Activated CD8-positive, alpha-beta memory T cell treated with anti-CD3 and anti-CD28 coated beads for 1 hour (primary cell): ENCODE results near the gene GARS1.

Source experiments
- DNase-seq, 2 donors: peaks; one replicate each; pipeline ENCODE4 v3.0.0-alpha.2; 2020; ENCODE audit warnings: low read depth in 1 of 2; ENCODE audit errors: extremely low read depth in 1 of 2

GARS1 gene

DNA sequence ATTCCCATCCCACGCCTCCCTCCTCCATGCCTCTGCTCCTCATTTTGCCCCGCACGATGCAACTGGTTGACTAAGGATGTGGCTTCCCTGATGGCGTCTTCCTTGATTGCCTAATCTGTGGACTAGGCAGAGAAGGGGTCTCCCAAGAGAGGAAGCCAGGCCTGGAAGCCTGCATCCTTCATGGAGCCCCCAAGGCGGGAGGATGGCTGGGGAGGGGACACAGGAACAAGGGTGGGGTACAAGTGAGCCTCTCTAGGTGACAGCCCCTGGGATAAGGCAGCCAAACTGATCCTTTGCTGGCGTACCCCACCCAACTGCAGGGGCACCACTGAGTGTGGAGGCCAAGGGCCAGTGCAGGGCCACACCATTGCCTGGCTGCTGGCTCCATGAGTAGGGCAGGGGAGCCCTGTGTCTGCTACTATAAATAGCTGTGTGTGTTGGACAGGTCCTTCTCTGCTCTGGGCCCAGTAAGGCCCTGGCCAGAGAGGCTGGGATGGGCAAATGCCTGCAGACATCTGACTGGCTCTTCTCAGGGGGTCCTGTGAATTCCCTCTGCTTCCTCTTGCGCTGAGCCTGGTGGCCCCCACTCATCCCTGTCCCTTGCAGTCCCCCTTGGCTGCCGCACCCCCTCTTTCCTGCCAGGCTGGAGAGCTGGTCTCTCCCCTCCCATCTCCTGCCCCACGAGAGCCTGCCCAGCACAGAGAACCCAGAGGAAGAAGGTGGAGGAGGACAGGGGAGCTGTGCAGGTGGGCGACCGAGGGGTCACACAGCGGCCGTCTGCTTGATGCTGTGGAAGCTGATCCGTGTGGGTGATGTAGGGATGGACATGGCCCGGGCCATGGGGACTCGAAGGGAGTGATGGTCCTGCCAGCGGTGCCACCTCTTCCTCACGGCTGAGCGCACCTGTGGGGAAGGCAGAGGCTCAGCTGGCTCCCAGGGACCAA lies 58.3 kb downstream of the GARS1 start:
- DNase-seq = no peak

DNA sequence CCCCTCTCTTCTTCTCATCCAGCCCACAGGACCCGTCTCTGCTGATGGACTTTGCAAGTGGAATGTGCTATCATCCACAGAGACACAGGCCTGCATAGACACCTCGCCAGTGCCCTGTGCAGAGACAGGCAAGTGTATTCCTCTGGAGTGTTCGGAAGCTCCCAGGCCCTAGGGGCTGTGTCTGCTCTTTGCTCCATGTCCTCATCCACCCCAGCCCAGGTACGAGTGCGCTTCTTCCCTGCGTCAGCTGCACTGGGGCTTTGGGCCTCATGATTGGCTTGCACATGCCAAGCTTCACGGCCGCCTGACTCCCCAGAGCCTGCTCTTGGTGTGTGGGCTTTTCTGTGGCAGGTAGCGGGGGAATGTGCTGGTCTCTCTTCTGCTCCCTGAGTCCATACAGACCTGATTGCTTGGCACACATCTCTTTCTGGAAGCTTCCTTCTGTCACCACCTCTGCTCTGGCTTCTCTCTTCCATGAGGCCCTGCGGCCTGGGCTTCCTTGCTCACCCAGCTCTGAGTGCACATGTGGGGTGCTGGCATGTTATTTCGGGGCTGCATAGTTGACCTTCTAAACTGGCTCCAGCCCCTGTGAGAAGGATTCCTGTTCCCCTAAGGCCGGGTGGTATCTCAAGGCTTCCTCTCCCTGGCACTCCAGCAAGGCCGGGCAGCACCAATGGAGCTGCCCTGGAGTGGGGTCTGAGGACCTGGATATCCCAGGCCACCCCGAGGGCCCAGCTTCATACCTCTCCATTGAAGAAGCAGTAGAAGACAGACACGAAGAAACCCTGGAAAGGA lies 59.8 kb downstream of the GARS1 start:
- no peak for DNase-seq

DNA sequence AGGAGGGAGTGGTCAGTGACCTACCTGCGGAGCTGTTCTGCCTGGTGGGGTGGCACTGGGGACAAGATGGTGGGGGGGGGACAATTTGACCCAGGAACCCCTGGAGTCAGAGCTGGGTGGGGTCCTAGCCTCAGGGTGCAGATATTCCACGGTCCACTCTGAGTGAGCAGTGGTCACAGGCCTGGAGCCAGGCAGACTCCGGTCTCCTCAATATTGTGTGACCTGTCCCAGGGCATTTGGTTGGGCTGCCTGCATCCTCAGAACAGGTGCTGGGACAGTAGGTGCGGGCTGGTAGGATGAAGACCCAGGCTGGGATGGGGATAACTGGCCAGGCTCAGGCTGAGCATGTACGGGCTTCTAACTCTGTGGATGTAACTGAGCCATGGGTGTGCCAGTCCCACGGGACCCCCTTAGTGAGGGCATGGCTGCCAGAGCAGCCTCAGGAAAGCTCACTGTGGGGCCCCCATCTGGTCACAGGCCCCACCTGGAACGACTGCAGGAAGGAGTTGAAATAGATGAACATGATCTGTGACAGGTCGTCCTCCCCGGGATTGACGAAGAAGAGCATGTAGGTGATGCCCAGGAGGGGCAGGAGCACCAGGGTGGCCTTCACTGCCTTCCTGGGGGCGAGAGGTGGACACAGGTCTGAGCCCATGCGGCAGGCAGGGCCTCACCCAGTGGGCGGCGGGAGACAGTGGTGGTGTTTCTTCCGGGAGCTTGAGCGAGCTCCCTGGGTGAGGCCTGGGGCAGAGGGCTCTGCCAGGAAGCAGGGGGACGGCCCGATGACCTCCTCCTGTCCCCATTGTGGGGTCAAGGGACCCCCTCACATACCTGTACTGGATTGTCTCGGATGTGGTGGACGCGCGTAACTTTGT lies 60.7 kb downstream of the GARS1 start:
- no peak for DNase-seq

DNA sequence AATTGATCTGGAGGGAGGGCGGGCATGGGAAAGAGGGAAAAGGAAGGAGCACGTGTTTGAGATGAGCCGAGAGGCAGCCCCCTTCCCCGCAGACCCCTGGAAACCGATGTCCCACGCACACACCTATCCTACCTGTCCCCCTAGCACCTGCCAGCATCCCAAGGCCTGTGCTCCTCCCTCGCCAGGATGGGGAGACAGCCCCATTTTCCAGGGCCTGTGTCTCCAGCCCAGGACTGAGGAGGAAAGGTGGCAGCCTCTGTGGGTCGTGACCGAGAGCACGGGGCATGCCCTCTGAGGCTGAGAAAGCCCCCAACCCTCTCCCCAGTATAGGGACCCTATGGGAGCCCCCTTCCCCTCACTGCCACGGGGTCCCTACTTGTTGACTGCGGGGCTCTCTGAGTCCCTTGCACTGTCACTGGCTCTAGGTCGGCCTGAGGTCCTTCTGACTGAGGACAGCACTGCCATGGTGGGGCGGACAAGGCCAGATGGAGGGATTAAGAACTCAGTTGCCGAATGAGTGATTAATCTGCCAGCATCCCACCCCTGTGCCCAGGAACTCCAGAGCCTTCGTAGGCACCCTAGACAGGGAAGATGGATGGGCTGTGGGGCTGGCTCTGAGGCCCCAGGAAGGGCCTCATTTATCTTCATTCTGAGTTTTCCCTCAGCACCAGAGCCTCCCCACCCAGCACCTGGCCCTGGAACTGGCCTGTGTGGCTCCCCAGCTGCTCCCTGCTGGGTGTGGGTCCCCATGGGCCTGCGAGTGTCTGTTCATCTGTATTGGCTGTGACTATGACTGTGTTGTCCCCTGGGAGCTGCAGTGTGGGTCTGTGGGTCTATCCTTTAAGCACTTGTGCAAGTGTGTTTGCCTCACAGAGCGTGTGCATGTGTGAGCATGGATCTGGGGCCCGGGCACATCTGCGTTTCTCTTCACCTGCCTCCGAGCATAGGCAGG lies 61.6 kb downstream of the GARS1 start:
- no peak for DNase-seq

DNA sequence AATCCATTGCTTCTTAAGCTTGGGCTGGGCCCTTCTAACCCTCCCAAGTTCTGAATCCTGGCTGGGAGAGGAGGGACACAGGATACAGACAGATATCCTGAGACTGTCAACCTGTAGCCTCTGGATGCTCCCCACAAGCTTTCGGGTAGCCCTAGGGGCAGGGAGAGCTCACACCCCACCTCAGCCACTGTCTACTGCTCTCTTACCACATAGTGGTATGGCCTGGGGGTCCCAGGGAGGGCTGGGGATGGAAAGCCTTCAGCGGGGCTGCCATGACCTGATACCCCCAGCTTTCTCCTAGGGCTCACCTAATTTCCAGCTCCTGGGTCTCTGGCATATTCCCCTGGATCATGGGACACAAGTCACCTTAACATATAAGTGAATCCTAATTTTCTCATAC lies 62.5 kb downstream of the GARS1 start:
- no peak for DNase-seq

DNA sequence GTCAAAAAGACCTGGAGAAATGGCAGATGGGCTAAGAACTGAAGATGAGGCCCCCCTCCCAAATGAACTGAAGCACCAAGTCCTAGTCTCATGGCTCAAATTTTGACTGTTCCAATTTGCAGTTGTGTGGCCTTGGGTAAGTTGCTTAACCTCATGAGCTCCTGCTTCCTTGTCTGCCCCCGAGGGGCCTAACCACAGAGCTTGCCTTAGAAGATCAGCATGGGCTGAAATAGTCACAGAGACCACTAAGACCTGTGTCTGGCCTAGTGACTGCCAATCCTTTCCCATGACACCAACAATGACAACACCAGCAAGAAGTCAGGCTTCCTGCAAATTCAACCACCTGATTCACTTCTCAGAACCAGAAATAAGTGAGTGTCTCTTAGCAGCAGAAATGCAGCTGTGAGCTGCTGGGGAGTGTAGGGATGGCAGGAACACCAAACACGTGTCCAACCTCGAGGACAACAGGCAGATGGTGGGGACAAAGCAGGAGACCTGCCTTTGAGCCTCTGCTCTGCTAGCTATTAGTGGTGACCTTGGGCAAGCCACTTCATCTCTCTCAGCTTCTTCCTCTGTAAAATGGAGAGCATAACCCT lies 63.9 kb downstream of the GARS1 start:
- DNase-seq = no peak

DNA sequence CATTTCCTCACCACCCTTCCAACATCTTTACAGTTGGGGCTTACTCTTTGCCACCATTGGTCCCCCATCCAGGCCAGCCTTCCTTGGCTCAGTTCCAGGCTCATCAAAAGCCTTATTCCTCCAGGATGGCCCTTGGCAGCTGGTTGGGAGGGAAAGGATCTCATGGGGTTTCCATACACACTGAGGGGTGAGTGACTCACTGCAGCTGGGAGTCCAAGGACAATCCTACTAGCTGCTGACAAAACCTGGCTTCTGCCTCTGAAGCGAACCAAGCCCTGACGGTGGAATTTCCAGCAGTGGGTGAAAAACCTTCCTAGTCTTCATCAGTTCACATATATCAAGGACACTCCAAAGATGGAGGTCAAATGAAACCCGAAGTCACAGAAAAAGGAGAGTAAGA lies 64.6 kb downstream of the GARS1 start:
- no peak for DNase-seq

DNA sequence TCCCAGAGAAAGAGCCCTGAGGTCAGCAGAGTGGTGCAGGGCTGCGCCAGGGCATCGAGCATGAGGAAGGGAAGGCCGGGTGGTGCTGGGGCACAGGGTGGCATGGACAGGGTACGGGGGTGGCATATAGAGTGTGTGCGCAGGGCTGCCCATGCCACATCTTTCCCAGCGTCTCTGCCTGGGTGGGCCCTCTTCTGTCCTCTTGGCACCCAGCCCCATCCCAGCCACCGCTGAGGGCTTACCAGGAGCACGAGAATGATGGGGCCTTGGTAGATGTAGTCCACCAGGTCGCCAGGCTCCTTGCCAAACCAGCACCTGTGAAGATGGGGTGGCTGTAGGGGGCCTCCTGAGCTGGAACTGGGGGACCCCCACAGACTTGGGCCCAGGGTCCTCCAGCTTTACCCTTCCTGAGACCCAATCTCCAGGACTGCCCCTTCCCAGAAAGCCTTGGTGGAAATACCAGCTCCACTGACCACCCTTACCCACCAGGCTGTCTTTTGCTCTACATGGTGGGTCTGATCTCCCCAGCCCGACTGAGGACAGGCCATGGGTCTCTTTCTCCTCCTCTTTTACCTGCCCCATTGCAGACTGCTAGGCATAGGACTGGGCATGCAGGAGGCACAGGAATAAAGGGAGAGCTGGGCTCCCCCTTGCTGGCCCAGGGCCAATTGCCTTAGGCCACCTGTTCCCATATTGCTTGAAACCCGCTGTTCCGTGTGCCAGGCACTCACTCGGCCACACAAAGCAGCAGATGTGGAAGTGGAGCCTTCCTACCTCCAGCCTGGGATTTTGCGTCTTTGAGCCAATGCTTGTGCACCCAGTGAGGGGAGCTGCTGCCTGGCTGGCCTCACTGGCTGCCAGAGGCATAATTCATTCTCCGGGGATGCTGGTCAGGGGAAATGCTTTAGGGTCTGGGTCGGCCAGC lies 65.9 kb downstream of the GARS1 start:
- DNase-seq = no peak

DNA sequence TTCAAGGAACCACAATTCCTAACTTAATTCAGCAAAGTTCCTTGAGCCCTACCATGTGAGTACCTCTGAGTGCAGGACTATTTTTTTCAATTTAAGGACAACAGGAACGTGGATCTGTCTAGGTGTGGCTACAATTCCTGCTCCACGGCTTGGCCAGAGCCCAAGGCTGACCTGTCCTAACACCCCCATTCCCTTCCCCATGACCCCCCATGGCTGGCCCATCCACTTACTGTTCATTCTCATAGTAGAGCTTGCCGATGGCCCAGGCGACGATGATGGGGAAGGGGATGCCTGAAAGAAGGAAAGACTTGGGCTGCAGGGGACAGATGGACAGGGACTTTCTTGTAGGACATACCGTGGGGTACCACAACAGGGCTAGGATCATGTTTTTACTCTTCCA lies 67.2 kb downstream of the GARS1 start:
- DNase-seq = no peak

DNA sequence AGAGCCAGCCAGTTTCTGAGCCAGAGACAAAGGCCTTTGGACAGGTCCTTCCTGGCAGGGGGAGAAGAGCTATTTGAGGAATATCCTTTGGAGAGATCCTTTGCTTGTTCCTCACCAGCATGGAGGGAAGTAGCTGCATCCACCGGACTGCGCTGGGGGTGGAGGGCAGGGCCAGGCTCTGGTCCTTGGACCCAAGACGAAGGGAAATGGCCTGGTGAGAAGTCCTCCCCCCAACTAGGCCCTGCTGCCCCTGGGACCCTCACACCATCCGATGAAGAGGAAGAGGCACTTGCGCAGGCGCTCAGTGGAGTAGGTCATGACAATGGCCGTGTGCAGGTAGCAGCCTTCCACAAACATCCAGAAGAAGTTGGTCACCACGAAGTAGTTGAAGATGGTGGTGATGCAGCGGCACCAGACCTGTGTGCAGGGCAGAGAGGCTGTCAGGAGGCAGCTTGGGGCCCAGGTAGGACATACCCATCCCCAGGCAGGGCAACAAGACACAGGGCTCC lies 67.8 kb downstream of the GARS1 start:
- DNase-seq = no peak

DNA sequence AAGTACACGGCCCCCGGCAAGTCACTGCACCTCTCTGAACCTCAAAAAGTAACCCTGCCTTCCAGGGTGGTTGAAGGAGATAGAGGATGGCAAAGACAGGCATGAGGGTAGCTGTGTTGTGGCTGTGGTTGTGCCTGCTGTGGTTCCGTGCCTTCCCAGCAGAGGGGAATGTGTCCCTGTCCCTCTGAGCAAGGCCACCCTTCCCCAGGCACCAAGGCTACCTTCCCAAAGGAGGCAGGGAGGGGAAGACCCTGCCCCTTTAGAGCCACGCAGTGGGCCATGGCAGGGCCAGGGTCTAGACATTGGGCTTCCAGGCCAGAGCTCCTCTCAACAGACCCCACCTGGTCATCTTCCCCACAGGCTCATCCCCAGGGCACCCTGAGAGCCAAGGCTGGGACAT lies 68.7 kb downstream of the GARS1 start:
- DNase-seq = no peak

DNA sequence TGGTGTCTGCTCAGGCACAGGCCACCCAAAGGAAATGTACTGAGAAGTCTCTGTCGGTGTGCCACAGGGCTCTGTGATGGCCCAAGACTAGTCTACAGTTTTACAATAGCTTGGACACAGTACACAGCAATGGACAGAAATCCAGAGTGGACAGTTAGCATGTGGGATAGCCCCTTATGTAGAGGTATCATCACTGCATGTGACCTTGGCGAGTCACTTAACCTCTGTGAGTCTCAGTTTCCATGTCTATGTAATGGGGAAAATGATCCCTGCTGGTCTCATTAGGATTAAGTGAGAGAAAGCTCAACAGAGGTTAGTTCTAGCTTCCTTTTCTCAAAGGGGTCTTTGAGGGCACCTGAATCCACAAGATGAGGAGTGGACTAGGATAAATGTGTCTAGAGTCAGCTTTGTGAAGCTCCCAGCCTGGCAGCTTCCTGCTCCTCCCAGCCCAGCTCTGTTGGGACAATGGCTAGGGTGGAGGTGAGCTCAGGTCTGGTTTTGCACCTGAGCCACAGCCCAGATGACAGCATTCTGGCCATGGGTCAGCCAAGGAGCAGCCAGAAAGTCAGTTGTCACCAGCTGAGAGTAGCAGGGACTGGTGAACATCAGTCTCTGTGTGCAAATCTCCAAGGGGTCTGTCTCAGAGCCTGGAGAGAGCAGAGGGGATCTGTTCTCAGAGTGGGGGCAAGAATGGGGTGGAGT lies 69.7 kb downstream of the GARS1 start:
- DNase-seq = no peak

DNA sequence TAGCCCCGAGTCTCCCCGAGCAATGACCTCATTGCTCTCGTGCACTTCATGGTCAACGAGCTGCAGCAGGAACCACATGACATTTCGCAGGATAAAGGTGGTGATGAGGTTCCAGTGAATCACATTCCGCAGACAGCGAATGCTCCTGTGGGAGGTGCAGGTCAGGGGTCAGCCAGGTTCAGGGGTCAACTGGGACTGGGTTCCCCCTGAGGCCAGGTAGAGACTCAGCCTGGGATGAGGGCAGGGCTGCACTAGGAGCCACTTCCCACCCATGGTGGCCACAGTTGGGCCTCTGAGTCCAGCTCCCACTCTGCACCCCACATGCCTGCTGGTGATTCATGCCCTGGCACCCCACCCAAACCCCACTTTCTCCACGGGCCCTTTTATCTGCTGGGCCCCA lies 70.4 kb downstream of the GARS1 start:
- no peak for DNase-seq

DNA sequence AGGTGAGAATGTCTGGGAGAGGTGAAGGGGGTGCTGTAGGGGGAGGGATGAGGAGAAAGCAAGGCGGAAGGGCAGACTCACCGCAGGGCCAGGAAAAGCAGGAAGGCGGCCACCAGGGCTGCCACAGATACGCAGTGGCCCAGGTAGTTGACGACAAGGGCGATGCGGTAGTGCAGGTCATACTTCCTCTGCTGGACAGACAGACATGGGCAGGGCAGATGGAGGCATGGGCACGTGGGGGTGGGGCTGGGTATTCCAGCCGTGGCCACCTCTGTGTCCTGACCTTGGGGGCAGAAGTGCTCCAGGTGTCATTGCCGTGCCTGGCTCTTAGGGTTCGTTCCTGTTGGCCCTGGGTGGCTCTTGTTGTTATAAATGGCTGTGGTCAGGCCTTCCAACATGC lies 70.8 kb downstream of the GARS1 start:
- no peak for DNase-seq

DNA sequence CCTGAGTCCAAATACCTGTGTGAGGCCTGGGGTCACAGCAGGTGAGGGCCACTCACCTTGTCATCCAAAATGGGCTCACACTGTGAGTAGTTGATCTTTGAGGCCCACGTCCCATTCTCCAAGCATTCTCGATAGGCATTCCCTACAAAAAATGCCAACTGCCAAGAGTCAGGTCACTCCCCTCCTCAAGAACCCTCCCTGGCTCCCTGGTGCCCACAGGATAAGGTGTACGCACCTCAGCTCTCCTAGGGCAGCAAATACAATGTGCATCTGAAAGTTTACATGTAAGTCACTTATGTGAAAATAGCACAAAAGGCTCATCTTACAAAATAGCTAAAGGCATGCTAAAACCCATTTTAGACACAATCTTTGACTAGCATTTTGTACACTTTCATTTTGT lies 72.5 kb downstream of the GARS1 start:
- no peak for DNase-seq

DNA sequence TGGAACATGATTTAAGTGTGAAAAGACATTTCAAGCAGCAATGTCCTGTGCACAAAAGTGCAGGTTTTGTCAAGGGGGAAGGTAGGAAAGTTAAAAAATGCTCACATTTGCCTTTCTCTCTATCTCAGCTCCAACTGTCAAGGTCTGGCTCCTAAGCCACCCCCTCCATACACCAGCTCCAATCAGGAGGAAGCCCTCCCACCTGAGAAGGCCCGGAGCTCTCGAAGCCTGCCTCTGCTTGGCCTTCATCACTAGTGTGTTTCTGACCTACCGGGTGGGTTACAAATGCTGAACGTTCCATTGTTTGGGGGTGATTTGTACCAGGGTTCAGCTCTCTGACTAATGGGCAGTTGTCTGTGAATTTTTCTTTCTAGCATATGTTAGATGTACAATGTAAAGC lies 73.4 kb downstream of the GARS1 start:
- no peak for DNase-seq

DNA sequence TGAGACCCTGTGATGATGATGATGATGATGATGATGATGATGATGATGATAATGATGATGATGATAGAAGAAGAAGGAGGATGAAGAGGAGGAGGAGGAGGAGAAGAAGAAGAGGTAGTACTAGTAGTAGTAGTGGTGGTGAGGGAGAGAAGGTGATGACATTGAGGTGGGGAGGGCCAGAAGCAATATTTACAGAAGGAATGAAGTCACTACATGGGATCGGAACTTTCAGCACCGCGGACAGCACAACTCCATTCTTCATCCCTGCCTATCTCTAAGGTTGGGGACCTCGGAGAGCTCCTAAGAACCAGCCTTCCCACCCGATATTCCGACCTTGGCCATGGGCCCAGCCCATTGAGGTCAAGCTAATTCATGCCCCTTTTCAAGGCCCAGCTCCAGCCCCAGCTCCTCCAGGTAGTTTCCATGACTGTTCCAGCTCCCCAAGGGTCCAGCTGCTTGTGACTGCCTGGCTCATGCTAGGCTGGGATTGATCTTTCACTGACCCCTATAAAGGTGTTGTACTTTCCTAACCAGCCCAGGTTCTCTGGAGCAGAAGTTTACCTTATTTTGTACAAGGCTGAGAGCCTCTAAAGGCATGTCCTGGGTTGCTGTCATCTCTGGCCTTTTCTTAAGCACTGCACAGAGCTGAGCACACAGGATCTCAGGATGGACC lies 77.3 kb downstream of the GARS1 start:
- DNase-seq = no peak
